Measurements from ENCODE around the gene ANTXR2. TPM values are rescaled to one million over a fixed set of nuclear protein-coding genes. Genes with fewer than 3 reads are reported as not detected.

Gene ANTXR2
- total and polyA plus RNA-seq, 9 of the 15 experiments (the other 6 are each of a cell fraction or from before 2014, with no cell fraction given), result 10.1 to 83.8 (median 60.3) TPM

DNA sequence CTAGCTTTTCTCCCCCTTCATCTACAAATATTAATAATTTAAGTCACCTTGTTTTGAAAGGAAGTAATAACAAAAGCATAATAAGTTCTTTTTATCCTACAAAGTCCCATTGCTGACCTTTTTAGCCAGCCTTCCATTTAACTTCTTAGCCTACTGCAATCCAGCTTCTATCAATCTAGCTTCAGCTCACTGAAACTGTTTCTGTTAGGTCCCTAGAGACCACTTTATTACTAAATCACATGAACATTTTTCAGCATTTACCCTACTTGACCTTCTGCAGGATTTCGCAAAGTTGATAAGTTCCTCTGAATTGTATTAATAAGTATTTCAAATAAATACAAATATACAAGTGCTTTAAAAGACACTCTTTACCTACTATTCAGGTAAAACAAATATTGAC, 186.5 kb downstream of the ANTXR2 start:
- H3K4me3 ChIP-seq, result no peak overlapping the region
- DNase-seq (ENCODE audit: extremely low read depth in 1 of 4, low spot score in 3 of 4) (no peak), ATAC-seq (no peak), FAIRE-seq (no peak)
- no peaks in the 10 kb centered on the region for H3K9me3 ChIP-seq (replicated peaks; ENCODE audit: control insufficient read depth, insufficient read depth, low read depth, low read length)
- H4K20me1 ChIP-seq (replicated peaks; ENCODE audit: control insufficient read depth, insufficient read depth, low read length), result no peaks in the 10 kb centered on the region
- no peaks in the 10 kb centered on the region for H3K36me3 ChIP-seq (ENCODE audit: control insufficient read depth, insufficient read depth, low read length)
- H2AFZ ChIP-seq (ENCODE audit: low read depth, low read length), result no peak overlapping the region
- H3K79me2 ChIP-seq (ENCODE audit: control insufficient read depth, insufficient read depth, low read length), result no peaks in the 10 kb centered on the region
- ChIA-PET CTCF (ENCODE audit: low intra/inter-chr PET ratio) (no interaction called here), POLR2A (no interaction called here)
- intact Hi-C loops (cut with micrococcal nuclease), result no loop called here
- no peak overlapping the region for H3K9ac ChIP-seq (ENCODE audit: insufficient read depth in 1 of 2, low read depth in 2 of 2, low read length in 2 of 2)
- no peak overlapping the region for H3K4me2 ChIP-seq (ENCODE audit: insufficient read depth, low read length)
- no peaks in the 10 kb centered on the region for H3K4me1 ChIP-seq (replicated peaks in 1 of 2; ENCODE audit: control insufficient read depth in 2 of 2, insufficient read depth in 2 of 2, low read length in 2 of 2)
- H3K27ac ChIP-seq (ENCODE audit: extremely low read depth, low read depth, low read length), result no peak overlapping the region
- WGBS (ENCODE audit: insufficient coverage, low coverage, missing lambda C conversion rate), result 93% methylated on average over 1 of the region's 1 CpG
- BruUV-seq (replicated peaks), result no TSS peak
- H3K27me3 ChIP-seq (ENCODE audit: control insufficient read depth in 2 of 2, insufficient read depth in 2 of 2, low read length in 2 of 2), result no peaks in the 10 kb centered on the region
- in situ Hi-C loops (cut with MboI), result no loop called here
- no peaks in the 10 kb centered on the region for H3K9me1 ChIP-seq (ENCODE audit: control insufficient read depth, insufficient read depth, low read length)
- TF ChIP-seq, protein P1, sequence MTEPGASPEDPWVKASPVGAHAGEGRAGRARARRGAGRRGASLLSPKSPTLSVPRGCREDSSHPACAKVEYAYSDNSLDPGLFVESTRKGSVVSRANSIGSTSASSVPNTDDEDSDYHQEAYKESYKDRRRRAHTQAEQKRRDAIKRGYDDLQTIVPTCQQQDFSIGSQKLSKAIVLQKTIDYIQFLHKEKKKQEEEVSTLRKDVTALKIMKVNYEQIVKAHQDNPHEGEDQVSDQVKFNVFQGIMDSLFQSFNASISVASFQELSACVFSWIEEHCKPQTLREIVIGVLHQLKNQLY (CRISPR knock-in tag; conservative IDR thresholded peaks at IDR 0.05), result no peak
- no peak for TF ChIP-seq CBFA2T3 (IDR thresholded peaks at IDR 0.05)
- no peak for TF ChIP-seq MIER1 (IDR thresholded peaks at IDR 0.05; ENCODE audit: low read depth)
- TF ChIP-seq NCOA6 (IDR thresholded peaks at IDR 0.05), result no peak
- TF ChIP-seq, protein P2, sequence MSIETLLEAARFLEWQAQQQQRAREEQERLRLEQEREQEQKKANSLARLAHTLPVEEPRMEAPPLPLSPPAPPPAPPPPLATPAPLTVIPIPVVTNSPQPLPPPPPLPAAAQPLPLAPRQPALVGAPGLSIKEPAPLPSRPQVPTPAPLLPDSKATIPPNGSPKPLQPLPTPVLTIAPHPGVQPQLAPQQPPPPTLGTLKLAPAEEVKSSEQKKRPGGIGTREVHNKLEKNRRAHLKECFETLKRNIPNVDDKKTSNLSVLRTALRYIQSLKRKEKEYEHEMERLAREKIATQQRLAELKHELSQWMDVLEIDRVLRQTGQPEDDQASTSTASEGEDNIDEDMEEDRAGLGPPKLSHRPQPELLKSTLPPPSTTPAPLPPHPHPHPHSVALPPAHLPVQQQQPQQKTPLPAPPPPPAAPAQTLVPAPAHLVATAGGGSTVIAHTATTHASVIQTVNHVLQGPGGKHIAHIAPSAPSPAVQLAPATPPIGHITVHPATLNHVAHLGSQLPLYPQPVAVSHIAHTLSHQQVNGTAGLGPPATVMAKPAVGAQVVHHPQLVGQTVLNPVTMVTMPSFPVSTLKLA (conservative IDR thresholded peaks at IDR 0.05), result no peak
- TF ChIP-seq, protein P3, sequence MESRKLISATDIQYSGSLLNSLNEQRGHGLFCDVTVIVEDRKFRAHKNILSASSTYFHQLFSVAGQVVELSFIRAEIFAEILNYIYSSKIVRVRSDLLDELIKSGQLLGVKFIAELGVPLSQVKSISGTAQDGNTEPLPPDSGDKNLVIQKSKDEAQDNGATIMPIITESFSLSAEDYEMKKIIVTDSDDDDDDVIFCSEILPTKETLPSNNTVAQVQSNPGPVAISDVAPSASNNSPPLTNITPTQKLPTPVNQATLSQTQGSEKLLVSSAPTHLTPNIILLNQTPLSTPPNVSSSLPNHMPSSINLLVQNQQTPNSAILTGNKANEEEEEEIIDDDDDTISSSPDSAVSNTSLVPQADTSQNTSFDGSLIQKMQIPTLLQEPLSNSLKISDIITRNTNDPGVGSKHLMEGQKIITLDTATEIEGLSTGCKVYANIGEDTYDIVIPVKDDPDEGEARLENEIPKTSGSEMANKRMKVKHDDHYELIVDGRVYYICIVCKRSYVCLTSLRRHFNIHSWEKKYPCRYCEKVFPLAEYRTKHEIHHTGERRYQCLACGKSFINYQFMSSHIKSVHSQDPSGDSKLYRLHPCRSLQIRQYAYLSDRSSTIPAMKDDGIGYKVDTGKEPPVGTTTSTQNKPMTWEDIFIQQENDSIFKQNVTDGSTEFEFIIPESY (CRISPR knock-in tag; IDR thresholded peaks at IDR 0.05), result no peak
- no peak for TF ChIP-seq KDM4B (IDR thresholded peaks at IDR 0.05; ENCODE audit: borderline replicate concordance in 2 of 2, low read depth in 1 of 2)
- TF ChIP-seq TCF3 (CRISPR knock-in tag; IDR thresholded peaks at IDR 0.05), result no peak
- no peak for TF ChIP-seq ZNF77 (CRISPR knock-in tag; IDR thresholded peaks at IDR 0.05)
- no peak for TF ChIP-seq ZNF780A (CRISPR knock-in tag; IDR thresholded peaks at IDR 0.05)
- TF ChIP-seq, protein P4, sequence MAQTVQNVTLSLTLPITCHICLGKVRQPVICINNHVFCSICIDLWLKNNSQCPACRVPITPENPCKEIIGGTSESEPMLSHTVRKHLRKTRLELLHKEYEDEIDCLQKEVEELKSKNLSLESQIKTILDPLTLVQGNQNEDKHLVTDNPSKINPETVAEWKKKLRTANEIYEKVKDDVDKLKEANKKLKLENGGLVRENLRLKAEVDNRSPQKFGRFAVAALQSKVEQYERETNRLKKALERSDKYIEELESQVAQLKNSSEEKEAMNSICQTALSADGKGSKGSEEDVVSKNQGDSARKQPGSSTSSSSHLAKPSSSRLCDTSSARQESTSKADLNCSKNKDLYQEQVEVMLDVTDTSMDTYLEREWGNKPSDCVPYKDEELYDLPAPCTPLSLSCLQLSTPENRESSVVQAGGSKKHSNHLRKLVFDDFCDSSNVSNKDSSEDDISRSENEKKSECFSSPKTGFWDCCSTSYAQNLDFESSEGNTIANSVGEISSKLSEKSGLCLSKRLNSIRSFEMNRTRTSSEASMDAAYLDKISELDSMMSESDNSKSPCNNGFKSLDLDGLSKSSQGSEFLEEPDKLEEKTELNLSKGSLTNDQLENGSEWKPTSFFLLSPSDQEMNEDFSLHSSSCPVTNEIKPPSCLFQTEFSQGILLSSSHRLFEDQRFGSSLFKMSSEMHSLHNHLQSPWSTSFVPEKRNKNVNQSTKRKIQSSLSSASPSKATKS (CRISPR knock-in tag; IDR thresholded peaks at IDR 0.05), result no peak
- no peak for TF ChIP-seq NEUROD1 (IDR thresholded peaks at IDR 0.05; ENCODE audit: borderline replicate concordance, low read depth, low read length, partially characterized antibody)
- TF ChIP-seq ZNF644 (tag; IDR thresholded peaks at IDR 0.05; ENCODE audit: low read depth), result no peak

Measured in K562 (cell line).